ENCODE results near the gene SAG.
"Not testable (repeated sequence)": the region's sequence is repeated elsewhere in the genome, so short reads cannot be mapped to it uniquely, and the experiment has no call there.

Gene SAG

DNA sequence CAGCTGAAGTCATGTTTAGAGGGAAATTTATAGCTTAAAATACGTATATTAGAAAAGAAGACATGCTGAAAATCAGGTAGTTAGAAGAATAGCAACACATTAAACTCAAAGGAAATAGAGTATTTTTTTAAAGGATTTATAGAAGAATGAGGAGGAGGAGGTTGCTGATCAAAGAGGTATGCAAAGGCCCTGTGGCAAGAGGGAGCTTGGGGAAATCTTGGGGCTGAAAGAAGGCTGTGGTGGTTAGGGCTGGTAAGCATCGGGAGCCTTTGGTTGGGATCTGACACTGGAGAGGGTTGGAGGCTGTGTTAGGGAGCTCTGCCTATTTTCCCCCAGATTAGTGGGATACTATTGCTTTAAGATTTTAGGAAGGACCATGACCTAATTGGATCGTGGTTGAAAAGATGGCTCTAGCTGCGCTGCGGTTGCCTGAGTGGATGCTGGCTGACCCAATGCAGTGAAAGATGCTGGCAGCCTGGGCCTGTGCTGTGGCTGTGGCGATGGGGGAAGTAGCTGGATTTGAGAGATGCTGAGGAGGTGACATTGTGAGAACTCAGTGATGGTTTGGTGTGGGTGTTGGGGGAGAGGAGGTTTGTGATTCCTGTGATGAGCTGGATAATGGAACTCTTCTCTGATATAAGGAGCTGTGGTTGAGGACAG lies 58.4 kb downstream of the SAG start:
- H3K79me2 ChIP-seq (ENCODE audit: control insufficient read depth, insufficient read depth, low read length, unreplicated experiment), result peaks cover 3% of the 10 kb centered on the region

DNA sequence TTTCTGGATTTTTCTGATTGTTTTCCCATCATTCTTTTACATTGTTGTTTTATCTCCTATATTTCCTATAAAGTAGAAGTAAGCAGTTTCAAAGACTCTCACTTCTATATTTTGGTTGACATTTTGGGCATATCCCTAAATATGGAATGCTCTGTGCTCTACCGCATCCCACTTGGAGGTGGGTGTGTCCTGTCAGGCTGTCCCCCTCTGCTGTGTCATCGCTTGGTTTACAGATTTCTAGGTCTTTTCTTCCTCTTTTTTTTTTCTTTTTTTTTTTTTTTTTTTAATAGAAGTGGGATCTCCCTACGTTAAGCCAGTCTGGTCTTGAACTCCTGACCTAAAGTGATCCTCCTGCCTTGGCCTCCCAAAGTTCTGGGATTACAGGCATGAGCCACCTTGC lies 60.0 kb downstream of the SAG start:
- Histone ChIP-seq H3K4me3 (ENCODE audit: low read depth, low read length) (no peak overlapping the region), H3K36me3 (ENCODE audit: insufficient read depth, low read length) (peaks cover 3% of the 10 kb centered on the region; the same call in 1 of the 2 replicates), H3K79me2 (ENCODE audit: control insufficient read depth, insufficient read depth, low read length, unreplicated experiment) (no peaks in the 10 kb centered on the region), H2AFZ (ENCODE audit: low read length, unreplicated experiment) (no peak overlapping the region), H3K4me1 (ENCODE audit: control insufficient read depth, insufficient read depth, low read length, unreplicated experiment) (no peaks in the 10 kb centered on the region), H3K27me3 (ENCODE audit: insufficient read depth, low read length) (no peaks in the 10 kb centered on the region), H3K27ac (ENCODE audit: low read depth, low read length) (no peak overlapping the region)

More for the DNA sequence above, 58.4 kb downstream of the SAG start:
- no peak overlapping the region for H3K27ac ChIP-seq (ENCODE audit: low read depth, low read length)
- H3K36me3 ChIP-seq (ENCODE audit: insufficient read depth, low read length), result peaks cover 3% of the 10 kb centered on the region; the same call in 1 of the 2 replicates
- H3K4me1 ChIP-seq (ENCODE audit: control insufficient read depth, insufficient read depth, low read length, unreplicated experiment), result no peaks in the 10 kb centered on the region
- no peak overlapping the region for H3K4me3 ChIP-seq (ENCODE audit: low read depth, low read length)
- no peak overlapping the region for H2AFZ ChIP-seq (ENCODE audit: low read length, unreplicated experiment)
- no peaks in the 10 kb centered on the region for H3K27me3 ChIP-seq (ENCODE audit: insufficient read depth, low read length)

DNA sequence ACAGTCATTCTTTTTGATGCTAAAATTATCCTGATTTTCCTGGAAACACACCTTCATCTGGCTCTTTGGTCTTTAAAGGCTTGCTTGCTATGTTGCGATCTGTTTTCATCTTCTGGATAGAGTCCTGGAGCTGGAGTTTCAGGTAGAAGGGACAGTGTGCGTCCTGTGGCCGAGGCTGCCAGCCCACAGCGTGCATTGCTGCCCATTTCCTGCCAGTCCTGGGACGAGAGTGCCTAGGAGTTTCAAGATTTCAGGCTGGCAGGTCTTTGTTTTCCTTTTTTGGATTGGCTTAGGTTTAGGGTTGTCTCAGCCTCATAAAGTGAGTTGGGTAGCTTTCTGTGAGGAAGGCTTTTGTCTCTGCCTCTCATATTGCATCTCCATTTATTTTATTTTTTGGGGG lies 61.1 kb downstream of the SAG start:
- Histone ChIP-seq H3K36me3 (ENCODE audit: insufficient read depth, low read length) (peaks cover under 1% of the 10 kb centered on the region; the same call in 1 of the 2 replicates), H3K79me2 (ENCODE audit: control insufficient read depth, insufficient read depth, low read length, unreplicated experiment) (no peaks in the 10 kb centered on the region), H3K4me1 (ENCODE audit: control insufficient read depth, insufficient read depth, low read length, unreplicated experiment) (no peaks in the 10 kb centered on the region)

DNA sequence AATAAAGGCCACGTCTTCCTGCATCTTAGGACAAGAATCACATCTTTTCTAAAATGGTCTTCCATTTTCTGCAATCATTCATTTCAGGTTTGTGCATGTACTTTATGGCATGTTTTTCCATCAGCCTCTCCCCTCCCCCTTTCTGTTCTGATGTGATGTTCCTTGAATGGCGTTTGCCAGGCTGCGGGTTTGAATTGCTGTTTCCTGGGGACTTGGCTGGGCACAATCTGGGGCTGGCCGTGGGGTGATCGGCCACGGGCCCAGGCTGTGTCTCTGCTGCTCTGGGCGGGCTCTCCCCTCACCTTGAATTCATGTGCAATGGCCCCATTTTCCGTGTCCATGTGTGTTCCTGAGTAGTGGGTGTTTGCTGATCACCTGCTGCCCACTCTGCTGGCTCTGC lies 61.8 kb downstream of the SAG start:
- Histone ChIP-seq H3K4me1 (ENCODE audit: control insufficient read depth, insufficient read depth, low read length, unreplicated experiment) (no peaks in the 10 kb centered on the region), H3K27ac (ENCODE audit: low read depth, low read length) (no peak overlapping the region), H3K36me3 (ENCODE audit: insufficient read depth, low read length) (no peaks in the 10 kb centered on the region), H3K27me3 (ENCODE audit: insufficient read depth, low read length) (no peaks in the 10 kb centered on the region), H2AFZ (ENCODE audit: low read length, unreplicated experiment) (no peak overlapping the region), H3K4me3 (ENCODE audit: low read depth, low read length) (no peak overlapping the region), H3K79me2 (ENCODE audit: control insufficient read depth, insufficient read depth, low read length, unreplicated experiment) (no peaks in the 10 kb centered on the region)

More for the DNA sequence above, 61.1 kb downstream of the SAG start:
- Histone ChIP-seq H3K27ac (ENCODE audit: low read depth, low read length) (no peak overlapping the region), H2AFZ (ENCODE audit: low read length, unreplicated experiment) (no peak overlapping the region), H3K27me3 (ENCODE audit: insufficient read depth, low read length) (no peaks in the 10 kb centered on the region), H3K4me3 (ENCODE audit: low read depth, low read length) (no peak overlapping the region)

DNA sequence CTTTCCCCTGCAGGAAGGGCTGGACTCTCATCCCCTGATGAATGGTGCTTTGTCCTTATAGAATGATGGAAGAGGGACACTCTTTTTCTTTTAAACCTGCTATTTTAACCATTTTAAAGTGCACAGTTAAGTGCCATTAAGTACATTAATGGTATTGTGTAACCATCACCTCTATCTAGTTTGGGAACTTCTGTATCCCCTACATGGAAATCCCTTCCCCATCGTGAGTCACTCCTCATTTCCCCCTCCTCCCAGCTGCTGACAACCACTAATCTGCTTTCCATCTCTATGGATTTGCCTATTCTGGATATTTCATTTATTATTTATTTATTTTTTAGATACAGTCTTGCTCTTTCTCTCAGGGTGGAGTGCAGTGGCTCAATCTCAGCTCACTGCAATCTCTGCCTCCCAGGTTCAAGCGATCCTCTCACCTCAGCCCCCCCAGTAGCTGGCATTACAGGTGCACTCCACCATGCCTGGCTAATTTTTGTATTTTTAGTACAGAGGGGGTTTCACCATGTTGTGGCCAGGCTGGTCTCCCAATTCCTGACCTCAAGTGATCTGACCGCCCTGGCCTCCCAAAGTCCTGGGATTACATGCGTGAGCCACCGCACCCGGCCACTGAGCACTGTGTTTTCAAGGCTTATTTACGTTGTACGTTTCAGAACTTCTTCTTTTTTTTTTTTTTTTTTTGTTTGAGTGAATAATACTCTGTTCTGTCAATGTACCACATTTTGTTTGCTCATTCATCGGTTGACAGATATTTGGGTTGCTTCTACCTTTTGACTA lies 62.5 kb downstream of the SAG start:
- H3K36me3 ChIP-seq (ENCODE audit: insufficient read depth, low read length), result no peaks in the 10 kb centered on the region
- no peak overlapping the region for H3K4me3 ChIP-seq (ENCODE audit: low read depth, low read length)
- H2AFZ ChIP-seq (ENCODE audit: low read length, unreplicated experiment), result no peak overlapping the region
- H3K27ac ChIP-seq (ENCODE audit: low read depth, low read length), result no peak overlapping the region
- H3K27me3 ChIP-seq (ENCODE audit: insufficient read depth, low read length), result no peaks in the 10 kb centered on the region
- no peaks in the 10 kb centered on the region for H3K4me1 ChIP-seq (ENCODE audit: control insufficient read depth, insufficient read depth, low read length, unreplicated experiment)
- no peaks in the 10 kb centered on the region for H3K79me2 ChIP-seq (ENCODE audit: control insufficient read depth, insufficient read depth, low read length, unreplicated experiment)

DNA sequence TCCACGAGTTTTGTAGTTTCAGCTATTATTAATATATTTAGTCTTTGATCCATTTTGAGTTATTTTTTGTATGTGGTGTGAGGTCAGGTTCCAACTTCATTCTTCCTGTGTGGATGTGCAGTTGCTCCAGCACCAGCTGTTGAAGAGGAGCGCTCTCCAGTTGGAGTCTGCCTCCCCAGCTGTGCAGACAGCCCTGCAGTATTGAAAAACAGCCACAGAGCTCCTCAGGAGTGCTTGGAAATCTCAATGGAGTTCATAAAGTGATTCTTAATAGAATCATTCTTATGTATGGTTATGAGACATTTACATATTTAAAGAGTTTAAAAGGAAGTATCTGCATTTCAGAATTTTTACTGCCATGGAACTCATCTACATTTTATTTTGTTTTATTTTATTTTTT lies 64.0 kb downstream of the SAG start:
- H3K27me3 ChIP-seq (ENCODE audit: insufficient read depth, low read length), result no peaks in the 10 kb centered on the region
- H3K4me3 ChIP-seq (ENCODE audit: low read depth, low read length), result no peak overlapping the region
- no peaks in the 10 kb centered on the region for H3K36me3 ChIP-seq (ENCODE audit: insufficient read depth, low read length)
- H3K27ac ChIP-seq (ENCODE audit: low read depth, low read length), result no peak overlapping the region
- H3K79me2 ChIP-seq (ENCODE audit: control insufficient read depth, insufficient read depth, low read length, unreplicated experiment), result no peaks in the 10 kb centered on the region
- no peaks in the 10 kb centered on the region for H3K4me1 ChIP-seq (ENCODE audit: control insufficient read depth, insufficient read depth, low read length, unreplicated experiment)
- no peak overlapping the region for H2AFZ ChIP-seq (ENCODE audit: low read length, unreplicated experiment)

DNA sequence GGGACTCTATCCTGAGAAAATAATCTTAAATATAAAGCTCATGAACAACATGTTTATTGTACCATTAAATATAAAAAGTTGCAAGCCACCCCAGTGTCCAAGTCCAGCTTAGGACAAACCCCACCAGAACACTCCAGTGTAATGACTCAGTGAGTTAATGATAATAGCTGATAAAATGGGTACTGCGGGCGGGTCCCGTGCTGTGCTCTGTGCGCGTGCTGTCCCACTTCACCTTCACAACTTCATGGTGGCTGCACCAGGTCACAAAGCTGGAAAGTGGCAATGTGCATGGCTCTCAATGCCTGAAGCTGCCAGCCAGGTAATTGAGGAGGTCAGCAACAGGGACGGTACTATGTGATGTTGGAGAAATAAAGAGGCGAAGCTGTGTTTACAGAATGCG lies 65.2 kb downstream of the SAG start:
- Histone ChIP-seq H3K79me2 (ENCODE audit: control insufficient read depth, insufficient read depth, low read length, unreplicated experiment) (no peaks in the 10 kb centered on the region), H3K36me3 (ENCODE audit: insufficient read depth, low read length) (no peaks in the 10 kb centered on the region), H3K4me3 (ENCODE audit: low read depth, low read length) (no peak overlapping the region), H3K4me1 (ENCODE audit: control insufficient read depth, insufficient read depth, low read length, unreplicated experiment) (no peaks in the 10 kb centered on the region), H2AFZ (ENCODE audit: low read length, unreplicated experiment) (no peak overlapping the region), H3K27ac (ENCODE audit: low read depth, low read length) (no peak overlapping the region), H3K27me3 (ENCODE audit: insufficient read depth, low read length) (no peaks in the 10 kb centered on the region)

DNA sequence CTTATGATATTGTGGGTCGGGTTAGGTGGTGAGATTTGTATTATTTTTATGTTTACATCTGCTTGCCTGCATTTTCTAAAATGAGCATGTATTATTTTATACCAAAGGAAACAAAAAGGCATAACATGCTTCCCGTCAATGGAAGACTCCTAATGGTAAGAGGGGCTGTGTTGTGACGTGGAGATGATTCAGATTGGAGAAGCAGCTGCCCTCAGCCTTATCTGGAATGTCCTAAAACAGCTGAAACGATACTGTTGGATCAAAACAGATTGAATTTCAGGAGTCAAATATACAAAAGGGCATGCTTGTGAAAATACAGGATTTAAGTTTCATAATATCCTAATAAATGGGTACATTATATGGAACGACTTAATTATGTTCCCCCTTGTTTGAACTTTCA lies 65.7 kb downstream of the SAG start:
- H3K27ac ChIP-seq (ENCODE audit: low read depth, low read length), result no peak overlapping the region
- no peaks in the 10 kb centered on the region for H3K36me3 ChIP-seq (ENCODE audit: insufficient read depth, low read length)
- H3K4me1 ChIP-seq (ENCODE audit: control insufficient read depth, insufficient read depth, low read length, unreplicated experiment), result no peaks in the 10 kb centered on the region
- no peaks in the 10 kb centered on the region for H3K27me3 ChIP-seq (ENCODE audit: insufficient read depth, low read length)
- no peaks in the 10 kb centered on the region for H3K79me2 ChIP-seq (ENCODE audit: control insufficient read depth, insufficient read depth, low read length, unreplicated experiment)
- no peak overlapping the region for H2AFZ ChIP-seq (ENCODE audit: low read length, unreplicated experiment)
- H3K4me3 ChIP-seq (ENCODE audit: low read depth, low read length), result no peak overlapping the region

DNA sequence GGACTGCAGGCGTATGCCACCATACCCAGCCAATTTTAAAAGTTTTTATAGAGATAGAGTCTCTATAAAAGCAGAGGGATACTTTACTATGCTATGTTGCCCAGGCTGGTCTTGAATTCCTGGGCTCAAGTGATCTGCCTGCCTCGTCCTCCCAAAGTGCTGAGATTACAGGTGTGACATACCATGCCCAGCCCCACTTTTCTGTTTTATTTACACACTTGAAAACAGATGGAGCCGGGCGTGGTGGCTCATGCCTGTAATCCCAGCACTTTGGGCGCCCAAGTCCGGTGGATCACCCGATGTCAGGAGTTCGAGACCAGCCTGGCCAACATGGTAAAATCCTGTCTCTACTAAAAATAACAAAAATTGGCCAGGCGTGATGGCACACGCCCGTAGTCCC lies 67.2 kb downstream of the SAG start:
- H3K4me3 ChIP-seq (ENCODE audit: low read depth, low read length); H3K36me3 ChIP-seq (ENCODE audit: insufficient read depth, low read length); H3K27ac ChIP-seq (ENCODE audit: low read depth, low read length); H3K4me1 ChIP-seq (ENCODE audit: control insufficient read depth, insufficient read depth, low read length, unreplicated experiment); H3K27me3 ChIP-seq (ENCODE audit: insufficient read depth, low read length); H3K79me2 ChIP-seq (ENCODE audit: control insufficient read depth, insufficient read depth, low read length, unreplicated experiment); H2AFZ ChIP-seq (ENCODE audit: low read length, unreplicated experiment): not testable (repeated sequence)

DNA sequence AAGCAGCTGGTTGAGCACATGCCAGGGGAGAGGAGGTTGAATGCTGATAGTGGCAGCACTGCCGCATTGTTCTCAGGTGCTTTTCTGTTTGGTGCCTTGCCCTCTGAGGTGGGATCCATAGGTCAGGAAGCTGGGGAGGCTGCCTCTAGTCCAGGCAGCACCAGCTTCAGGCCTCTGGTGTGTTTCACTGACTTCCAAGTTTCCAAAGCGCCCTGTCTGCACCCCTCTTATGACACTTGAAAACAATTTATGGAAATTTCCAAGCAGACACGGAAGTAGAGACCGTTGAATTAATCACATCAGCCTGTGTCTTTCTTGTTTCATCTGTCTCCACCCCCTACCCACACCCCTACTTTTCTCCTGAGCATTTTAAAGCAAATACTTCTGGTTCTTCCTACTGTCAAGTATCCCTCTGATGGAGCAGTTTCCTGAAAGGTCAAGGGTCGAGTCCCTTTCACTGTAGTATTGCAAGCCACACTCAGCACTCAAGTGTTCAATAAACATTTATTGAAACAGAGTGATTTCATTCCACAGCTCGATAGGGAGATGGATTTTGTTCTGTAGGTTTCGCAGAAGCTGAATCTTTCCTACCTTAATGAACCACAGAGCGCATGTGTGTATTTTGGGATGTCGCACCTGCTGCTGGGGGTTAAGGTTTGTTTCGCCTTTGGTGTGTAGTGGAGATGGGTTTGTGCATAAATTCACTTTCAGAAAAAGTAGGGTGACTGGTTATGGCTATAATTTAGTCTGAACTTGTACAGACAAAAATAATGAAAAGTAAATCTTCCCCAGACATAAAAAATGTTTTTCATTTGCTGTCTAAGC lies 68.1 kb downstream of the SAG start:
- no peak overlapping the region for H3K27ac ChIP-seq (ENCODE audit: low read depth, low read length)

More for the DNA sequence above, 68.1 kb downstream of the SAG start:
- Histone ChIP-seq H3K27me3 (ENCODE audit: insufficient read depth, low read length) (no peaks in the 10 kb centered on the region), H3K79me2 (ENCODE audit: control insufficient read depth, insufficient read depth, low read length, unreplicated experiment) (no peaks in the 10 kb centered on the region), H3K4me1 (ENCODE audit: control insufficient read depth, insufficient read depth, low read length, unreplicated experiment) (no peaks in the 10 kb centered on the region), H2AFZ (ENCODE audit: low read length, unreplicated experiment) (no peak overlapping the region), H3K36me3 (ENCODE audit: insufficient read depth, low read length) (no peaks in the 10 kb centered on the region), H3K4me3 (ENCODE audit: low read depth, low read length) (no peak overlapping the region)

All from ACC112 (cell line).